Hippocampal formation (tissue), 2 donors: ENCODE measurements around the gene JMJD4.

Experiments used
- DNase-seq, 2 donors: peaks; one replicate each; lab custom pipeline; 2025; lab: John Stamatoyannopoulos, UW

Gene JMJD4

GRCh38 chr1:227734856-227735538, at the start of gene JMJD4, which contains the start of gene SNAP47:
Gene JMJD4, minus strand, starts transcription at chr1:227735302. Its CDS starts 29 bp downstream, at chr1:227735273.
Gene SNAP47, plus strand, starts transcription at chr1:227735435. Its CDS starts 12,302 bp downstream, at chr1:227747737.
- DNase-seq, result peak; percentile 74 to 86

GRCh38 chr1:227782226-227782625, 47.1 kb upstream of the JMJD4 start:
- DNase-seq, result no peak

GRCh38 chr1:227781314-227781930, 46.3 kb upstream of the JMJD4 start:
- DNase-seq, result no peak

GRCh38 chr1:227780101-227781044, 45.3 kb upstream of the JMJD4 start:
- DNase-seq, result no peak

GRCh38 chr1:227779685-227780084, 44.6 kb upstream of the JMJD4 start:
- DNase-seq, result no peak

- DNase-seq, result no peak
Observed at GRCh38 chr1:227779021-227779441, 43.9 kb upstream of the JMJD4 start.

- DNase-seq, result no peak
Observed at GRCh38 chr1:227778401-227778947, 43.4 kb upstream of the JMJD4 start.

GRCh38 chr1:227777646-227778045, 42.5 kb upstream of the JMJD4 start:
- no peak for DNase-seq

- no peak for DNase-seq
Observed at GRCh38 chr1:227777156-227777555, 42.1 kb upstream of the JMJD4 start.

- no peak for DNase-seq
Observed at GRCh38 chr1:227776331-227776771, 41.2 kb upstream of the JMJD4 start.

- no peak for DNase-seq
Observed at GRCh38 chr1:227775841-227776240, 40.7 kb upstream of the JMJD4 start.

- no peak for DNase-seq
Observed at GRCh38 chr1:227774821-227775661, 39.9 kb upstream of the JMJD4 start.

GRCh38 chr1:227774051-227774731, 39.1 kb upstream of the JMJD4 start:
- no peak for DNase-seq

GRCh38 chr1:227773558-227773957, 38.5 kb upstream of the JMJD4 start:
- DNase-seq, result no peak

- no peak for DNase-seq
Observed at GRCh38 chr1:227771771-227772170, 36.7 kb upstream of the JMJD4 start.

- DNase-seq, result no peak
Observed at GRCh38 chr1:227771326-227771725, 36.2 kb upstream of the JMJD4 start.

GRCh38 chr1:227770812-227771211, 35.7 kb upstream of the JMJD4 start:
- no peak for DNase-seq

- no peak for DNase-seq
Observed at GRCh38 chr1:227769936-227770494, 34.9 kb upstream of the JMJD4 start.

GRCh38 chr1:227769047-227769935, 34.2 kb upstream of the JMJD4 start:
- DNase-seq, result no peak
